Right kidney (tissue), 1 donor: ENCODE measurements around the gene CCDC12.

ENCODE experiments used
- DNase-seq: peaks from one replicate; pipeline ENCODE4 v3.0.0-alpha.2; 2016

The CCDC12 gene

GRCh38 chr3:46892285-46893145 lies 84.0 kb downstream of the CCDC12 start:
- peak; percentile 81 for DNase-seq

- no peak for DNase-seq
These were observed 85.4 kb downstream of the CCDC12 start for GRCh38 chr3:46891132-46891531.

- no peak for DNase-seq
These were observed 86.4 kb downstream of the CCDC12 start for GRCh38 chr3:46890132-46890531.

- no peak for DNase-seq
These were observed 87.0 kb downstream of the CCDC12 start for GRCh38 chr3:46889381-46890110.

- DNase-seq, result no peak
These were observed 87.8 kb downstream of the CCDC12 start for GRCh38 chr3:46888705-46889104.

- no peak for DNase-seq
These were observed 88.5 kb downstream of the CCDC12 start for GRCh38 chr3:46887980-46888494.

- no peak for DNase-seq
These were observed 90.9 kb downstream of the CCDC12 start for GRCh38 chr3:46885612-46886011.

GRCh38 chr3:46884929-46885328 lies 91.6 kb downstream of the CCDC12 start:
- DNase-seq, result no peak

GRCh38 chr3:46884427-46884826 lies 92.1 kb downstream of the CCDC12 start:
- DNase-seq, result no peak

GRCh38 chr3:46883830-46884185 lies 92.7 kb downstream of the CCDC12 start:
- no peak for DNase-seq

- peak; percentile 50 for DNase-seq
These were observed 93.3 kb downstream of the CCDC12 start for GRCh38 chr3:46883054-46883829.

GRCh38 chr3:46882377-46883053 lies 94.0 kb downstream of the CCDC12 start:
- DNase-seq, result peak; percentile 89

GRCh38 chr3:46881596-46882376 lies 94.8 kb downstream of the CCDC12 start:
- DNase-seq, result peak; percentile 74

GRCh38 chr3:46880884-46881595 lies 95.5 kb downstream of the CCDC12 start:
- no peak for DNase-seq

- DNase-seq, result no peak
These were observed 97.6 kb downstream of the CCDC12 start for GRCh38 chr3:46878781-46879436.

- DNase-seq, result no peak
These were observed 99.0 kb downstream of the CCDC12 start, which contains the start of gene PTH1R for GRCh38 chr3:46877406-46878125. Gene PTH1R, plus strand, starts transcription at chr3:46877721. Its CDS starts 5,839 bp downstream, at chr3:46883560.

GRCh38 chr3:46876313-46877300 lies 99.9 kb downstream of the CCDC12 start:
- DNase-seq, result peak; percentile 33

GRCh38 chr3:46875560-46875959 lies 101.0 kb downstream of the CCDC12 start:
- no peak for DNase-seq
